Heart right ventricle (tissue), 16 donors: Measurements from ENCODE around the gene LDAH. TPM values are rescaled to one million over a fixed set of nuclear protein-coding genes. Genes with fewer than 3 reads are reported as not detected.

Experiments used
- ATAC-seq, 8 donors: fragments of 200-7000 bp; cut with Tn5 transposase; one replicate each; pipeline ENCODE4 v1.9.1; 2020; ENCODE audit warnings: mild to moderate bottlenecking in 8 of 8, moderate library complexity in 8 of 8, moderate number of reproducible peaks in 1 of 8
- DNase-seq, 2 donors: peaks; one replicate each; pipeline ENCODE4 v3.0.0-alpha.2; 2020
- H3K27ac ChIP-seq, 10 donors: fragments of 200-600 bp; sonication (generic) in 2 of 10; one replicate each; pipeline versions ENCODE4 v1.5.0 to v1.8.0; 2020 to 2022; ENCODE audit warnings: mild to moderate bottlenecking in 3 of 10
- H3K27me3 ChIP-seq, 7 donors: fragments of 200-600 bp; one replicate each; pipeline ENCODE4 v1.8.0; 2021 to 2022; ENCODE audit warnings: mild to moderate bottlenecking in 2 of 7
- H3K36me3 ChIP-seq, 9 donors: fragments of 200-600 bp; sonication (generic) in 1 of 9; one replicate each; pipeline versions ENCODE4 v1.5.0 to v1.8.0; 2020 to 2022; ENCODE audit warnings: mild to moderate bottlenecking in 2 of 9
- H3K4me1 ChIP-seq, 9 donors: fragments of 200-600 bp; sonication (generic) in 1 of 9; one replicate each; pipeline versions ENCODE4 v1.5.0 to v1.8.0; 2020 to 2022; ENCODE audit warnings: mild to moderate bottlenecking in 4 of 9
- H3K4me3 ChIP-seq, 10 donors: fragments of 200-600 bp; sonication (generic) in 2 of 10; one replicate each; pipeline versions ENCODE4 v1.5.0 to v1.8.0; 2020 to 2022; ENCODE audit warnings: mild to moderate bottlenecking in 7 of 10, moderate library complexity in 2 of 10
- H3K9me3 ChIP-seq, 11 donors: fragments of 200-600 bp in 10 of 11; sonication (generic) in 2 of 11; one replicate each; pipeline versions ENCODE4 v1.5.0 to v1.8.0; 2013 to 2022; ENCODE audit warnings: mild to moderate bottlenecking in 2 of 11, control low read depth in 1 of 11, moderate library complexity in 1 of 11
- CTCF ChIP-seq, 9 donors: fragments of 200-600 bp; sonication (generic) in 2 of 9; IDR thresholded peaks; one replicate each; pipeline versions ENCODE4 v1.5.0 to v1.8.0; 2021 to 2022; ENCODE audit warnings: antibody characterized with exemption in 9 of 9, mild to moderate bottlenecking in 5 of 9, moderate library complexity in 1 of 9
- WGBS, 2 donors: extraction: QIAGEN DNeasy Blood & Tissue Kit; methylation state at CpG; one replicate each; pipeline ENCODE4 v1.1.7; 2013; ENCODE audit warnings: inconsistent platforms in 1 of 2; 5-methylcytosine and 5-hydroxymethylcytosine counted together
- intact Hi-C, 10 donors: fragments of 100-400 bp; cut with DNase I; formaldehyde crosslinking; loops; one replicate each; pipeline versions ENCODE4 v1.11.1 to v1.14.2; 2022
- polyA plus RNA-seq, 2 donors: library from polyadenylated mRNA; stranded (reverse); fragments of 200-250 nt; gene quantifications; one replicate each; pipeline ENCODE4 v1.2.3, GENCODE V29; 2013
- total RNA-seq, 10 donors: library from RNA; stranded (reverse); fragmentation: NEBNext Ultra II Directional in 3 of 10; extraction: Animal tissue kit (Norgen Biotek cat#: 25700) in 3 of 10; gene quantifications; one replicate each; pipeline versions ENCODE4 v1.2.1 to v1.2.4, GENCODE V29; 2021 to 2023
- donor health status: Arrhythmogenic right ventricular cardiomyopathy.
- donor health status: ischemic (EF 13 %, LVEDD 7.1; RV severe dilation, severe dysfunction).
- donor health status: healthy with polysubstance abuse.
- donor health status: DM: no; HTN: yes; CAD: no.
- donor health status: DM: no; HTN: no; CAD: no.
- donor health status: ischemic (EF 25% LVEDD 6.9; RV normal size, moderate dysfunction).
- donor health status: ischemic (EF 25% LVEDD 5.7; RV mildly dilated, moderate dysfunction).
- donor health status: healthy.
- donor health status: DM: yes; HTN: yes; CAD: no.
- donor health status: Ischemic cardiomyopathy.
- donor health status: ischemic (EF 35%, LVEDD 5.7; RV mildly dilated, moderate dysfunction).
- donor health status: nonischemic (EF 11% LVEDD 7.7; RV severe dilation, severe dysfunction).
- donor health status: DM: yes; HTN: yes; CAD: no.
- donor health status: PGD.
- donor health status: ischemic (EF 29% LVEDD 5.4; RV normal size, mild dysfunction).
- donor health status: nonischemic (EF 23%, LVEDD 6.1; RV moderate dilation, normal function).

The LDAH gene
- total and polyA plus RNA-seq, 12 donors: 1.5 to 11.3 (median 5.4) TPM

GRCh38 chr2:20646446-20646845 is 176.5 kb downstream of the LDAH start:
- no peak overlapping the region for H3K27ac ChIP-seq
- H3K4me3 ChIP-seq: no peak overlapping the region
- H3K4me1 ChIP-seq: peaks cover 3 to 49% (median 45%) of the 10 kb centered on the region in 9 donors
- no peaks in the 10 kb centered on the region for H3K9me3 ChIP-seq
- no peak for ATAC-seq
- intact Hi-C loops: no loop called here
- 96 to 97% methylated on average over 20 of the region's 20 CpGs for WGBS, 2 donors
- peaks cover 0 to 50% (median 17%) of the 10 kb centered on the region in 9 donors for H3K36me3 ChIP-seq
- no peak for TF ChIP-seq CTCF (IDR thresholded peaks at IDR 0.05)
- DNase-seq: no peak
- no peaks in the 10 kb centered on the region for H3K27me3 ChIP-seq

GRCh38 chr2:20645761-20646160 is 177.1 kb downstream of the LDAH start:
- Histone ChIP-seq H3K36me3 (peaks cover 0 to 57% (median 17%) of the 10 kb centered on the region in 9 donors), H3K27me3 (no peaks in the 10 kb centered on the region), H3K9me3 (no peaks in the 10 kb centered on the region), H3K27ac (no peak overlapping the region), H3K4me3 (no peak overlapping the region), H3K4me1 (peaks cover 3 to 54% (median 49%) of the 10 kb centered on the region in 9 donors)
- no peak for ATAC-seq
- intact Hi-C loops: no loop called here
- TF ChIP-seq CTCF (IDR thresholded peaks at IDR 0.05): no peak
- no peak for DNase-seq
- 86 to 90% methylated on average over 10 of the region's 10 CpGs for WGBS, 2 donors

- WGBS, 2 donors: 95 to 96% methylated on average over 14 of the region's 14 CpGs
- no peak overlapping the region for H3K27ac ChIP-seq
- H3K36me3 ChIP-seq: peaks cover 0 to 62% (median 17%) of the 10 kb centered on the region in 9 donors
- H3K27me3 ChIP-seq: no peaks in the 10 kb centered on the region
- H3K4me3 ChIP-seq: no peak overlapping the region
- peaks cover 3 to 56% (median 47%) of the 10 kb centered on the region in 9 donors for H3K4me1 ChIP-seq
- no peaks in the 10 kb centered on the region for H3K9me3 ChIP-seq
- intact Hi-C loops: no loop called here
- TF ChIP-seq CTCF (IDR thresholded peaks at IDR 0.05): no peak
- DNase-seq (no peak), ATAC-seq (no peak)
These were observed 177.6 kb downstream of the LDAH start for GRCh38 chr2:20645301-20645701.

- TF ChIP-seq CTCF (IDR thresholded peaks at IDR 0.05): no peak
- ATAC-seq: no peak
- 68 to 74% methylated on average over 3 of the region's 3 CpGs for WGBS, 2 donors
- Histone ChIP-seq H3K27me3 (no peaks in the 10 kb centered on the region), H3K4me3 (no peak overlapping the region), H3K9me3 (no peaks in the 10 kb centered on the region), H3K27ac (no peak overlapping the region), H3K4me1 (peaks cover 0 to 52% (median 37%) of the 10 kb centered on the region in 9 donors), H3K36me3 (peaks cover 0 to 76% (median 17%) of the 10 kb centered on the region in 9 donors)
- DNase-seq: no peak
- intact Hi-C loops: loop anchor here in 4 of 10 donors (2.0 to 5.0 kb wide), 2 partner anchors 201 to 267 kb away; no protein-coding TSS in a partner anchor
These were observed 179.1 kb downstream of the LDAH start for GRCh38 chr2:20643826-20644225.
